Hepatic stellate cell (primary cell): ENCODE measurements around the gene PGR.
"Not testable (repeated sequence)": the region's sequence is repeated elsewhere in the genome, so short reads cannot be mapped to it uniquely, and the experiment has no call there.

ENCODE experiments used
- DNase-seq: peaks from one replicate; pipeline ENCODE4 v3.0.0; 2011; ENCODE audit warnings: low spot score

PGR gene

DNA sequence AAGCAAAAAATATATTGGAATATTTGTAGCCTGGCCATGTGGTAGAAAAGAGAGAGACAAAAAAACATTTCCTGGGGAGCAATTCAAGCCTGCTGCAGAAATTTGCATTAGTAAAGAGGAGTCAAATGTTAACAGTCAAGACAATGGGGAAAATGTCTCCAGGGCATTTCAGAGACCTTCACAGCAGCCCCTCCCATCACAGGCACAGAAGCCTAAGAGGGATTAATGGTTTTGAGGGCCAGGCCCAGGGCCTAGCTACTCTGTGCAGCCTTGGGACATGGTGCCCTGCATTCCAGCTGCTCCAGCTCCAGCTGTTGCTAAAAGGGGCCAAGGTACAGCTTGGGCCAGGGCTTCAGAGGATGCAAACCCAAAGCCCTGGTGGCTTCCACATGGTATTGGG lies 46.8 kb downstream of the PGR start:
- no peak for DNase-seq

DNA sequence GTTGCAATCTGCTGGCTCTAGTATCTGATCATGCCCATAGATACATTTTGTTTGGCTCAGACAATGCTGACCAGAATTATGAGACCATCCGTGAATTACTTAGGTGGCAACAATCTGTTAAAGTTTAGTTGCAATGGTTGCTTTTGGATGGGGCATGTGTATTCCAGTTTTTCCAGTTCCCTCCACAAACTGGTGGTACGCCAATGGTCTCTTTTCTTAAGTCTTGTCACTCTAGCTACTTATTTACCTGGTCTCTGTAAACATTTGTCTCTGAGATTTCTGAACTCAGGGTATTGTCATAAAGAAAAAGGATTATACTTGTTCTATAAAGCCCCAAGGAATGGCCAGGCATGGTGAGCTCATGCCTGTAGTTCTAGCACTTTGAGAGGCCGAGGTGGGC lies 65.9 kb downstream of the PGR start:
- DNase-seq, result no peak

GRCh38 chr11:101061606-101062005 lies 68.0 kb downstream of the PGR start:
- no peak for DNase-seq

GRCh38 chr11:101059331-101059730 lies 70.3 kb downstream of the PGR start:
- no peak for DNase-seq

- DNase-seq, result no peak
Measured at GRCh38 chr11:101053492-101053891, 76.1 kb downstream of the PGR start.

DNA sequence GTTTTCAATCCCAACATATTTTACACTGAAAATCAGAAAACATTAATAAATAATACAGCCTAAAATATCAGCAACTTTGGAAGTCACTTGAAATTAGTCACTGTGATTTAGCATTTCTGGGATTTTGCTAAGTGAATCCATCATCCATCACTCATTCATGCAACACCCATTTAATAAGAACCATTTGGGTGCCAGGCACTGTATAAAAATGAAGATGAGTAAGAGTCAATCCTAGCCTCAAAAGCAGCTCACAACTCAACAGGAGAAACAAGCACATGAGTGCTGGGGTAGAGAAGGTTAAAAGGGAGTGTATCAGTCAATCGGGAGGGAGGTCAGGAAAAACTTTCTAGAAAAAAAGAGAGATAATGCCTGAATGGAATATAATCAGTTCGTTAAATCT lies 77.9 kb downstream of the PGR start:
- DNase-seq, result no peak

- DNase-seq, result no peak
Measured at GRCh38 chr11:101049813-101050212, 79.8 kb downstream of the PGR start.

GRCh38 chr11:101049123-101049522 lies 80.5 kb downstream of the PGR start:
- no peak for DNase-seq

DNA sequence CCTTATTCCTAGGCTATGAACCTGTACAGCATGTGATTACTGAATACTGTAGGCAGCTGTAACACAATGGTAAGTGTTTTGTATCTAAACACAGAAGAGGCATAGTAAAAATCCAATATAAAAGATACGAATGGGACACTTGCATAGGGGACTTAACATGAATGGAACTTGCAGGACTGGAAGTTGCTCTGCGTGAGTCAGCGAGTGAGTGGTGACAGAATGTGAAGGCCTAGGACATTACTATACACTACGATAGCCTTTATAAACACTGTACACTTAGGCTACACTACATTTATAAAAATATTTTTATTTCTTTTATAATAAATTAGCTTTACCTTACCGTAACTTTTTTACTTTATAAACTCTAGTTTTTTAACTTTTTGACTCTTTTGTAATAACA lies 81.1 kb downstream of the PGR start:
- no peak for DNase-seq

- no peak for DNase-seq
Measured at GRCh38 chr11:101046947-101047346, 82.7 kb downstream of the PGR start.

DNA sequence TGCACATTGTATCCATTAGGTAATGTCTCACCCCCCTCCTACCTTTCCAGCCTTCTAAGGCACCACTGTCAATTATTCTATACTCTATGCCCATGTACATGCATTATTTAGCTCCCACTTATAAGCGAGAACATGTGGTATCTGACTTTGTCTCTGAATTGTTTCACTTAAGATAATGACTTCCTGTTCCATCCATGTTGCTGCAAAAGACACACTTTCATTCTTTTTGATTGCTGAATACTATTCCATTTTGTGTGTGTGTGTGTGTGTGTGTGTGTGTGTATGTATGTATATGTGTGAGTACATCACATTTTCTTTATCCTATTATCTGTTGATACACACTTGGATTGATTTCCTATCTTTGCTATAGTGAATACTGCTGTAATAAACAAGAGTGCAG lies 84.2 kb downstream of the PGR start:
- no peak for DNase-seq

DNA sequence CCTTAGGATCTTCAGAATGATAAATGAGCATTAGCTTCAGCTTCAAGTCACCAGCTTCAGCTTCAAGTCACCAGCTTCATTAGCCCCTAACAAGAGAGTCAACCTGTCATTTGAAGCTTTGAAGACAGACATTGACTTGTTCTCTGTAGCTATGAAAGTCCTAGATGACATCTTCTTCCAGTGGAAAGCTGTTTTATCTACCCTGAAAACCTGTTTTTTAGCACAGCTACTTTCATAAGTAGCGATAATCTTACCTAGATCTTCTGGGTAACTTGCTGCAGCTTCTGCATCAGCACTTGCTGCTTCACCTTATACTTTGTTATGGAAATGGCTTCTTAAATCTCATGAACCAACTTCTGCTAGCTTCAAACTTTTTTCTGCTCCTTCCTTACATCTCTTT lies 85.7 kb downstream of the PGR start:
- no peak for DNase-seq

GRCh38 chr11:101035872-101036271 lies 93.7 kb downstream of the PGR start:
- no peak for DNase-seq

DNA sequence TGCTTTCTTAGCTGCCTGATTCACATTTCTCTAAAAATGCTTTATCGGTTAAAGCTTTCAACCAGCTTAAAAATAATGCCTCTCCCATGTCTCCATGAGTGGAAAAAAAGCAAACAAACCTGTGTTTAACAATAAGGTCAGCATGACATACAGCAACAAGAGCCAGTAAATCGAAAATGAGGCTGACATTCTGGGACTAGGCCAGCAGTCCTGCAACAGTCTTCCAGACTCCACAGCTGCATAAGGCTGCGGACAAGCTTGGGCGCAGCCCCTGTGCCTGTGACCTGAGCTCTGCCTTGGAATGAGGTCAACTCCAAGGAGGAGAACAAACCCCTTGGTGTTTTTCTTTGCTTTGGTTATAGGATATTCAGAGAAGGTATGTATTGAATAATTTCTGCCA lies 95.5 kb downstream of the PGR start:
- DNase-seq, result no peak

- DNase-seq, result no peak
Measured at GRCh38 chr11:101032991-101033390, 96.6 kb downstream of the PGR start.

- DNase-seq, result no peak
Measured at GRCh38 chr11:101031713-101032112, 97.9 kb downstream of the PGR start.

GRCh38 chr11:101030692-101031091 lies 98.9 kb downstream of the PGR start:
- no peak for DNase-seq

GRCh38 chr11:101030015-101030414 lies 99.6 kb downstream of the PGR start:
- no peak for DNase-seq

DNA sequence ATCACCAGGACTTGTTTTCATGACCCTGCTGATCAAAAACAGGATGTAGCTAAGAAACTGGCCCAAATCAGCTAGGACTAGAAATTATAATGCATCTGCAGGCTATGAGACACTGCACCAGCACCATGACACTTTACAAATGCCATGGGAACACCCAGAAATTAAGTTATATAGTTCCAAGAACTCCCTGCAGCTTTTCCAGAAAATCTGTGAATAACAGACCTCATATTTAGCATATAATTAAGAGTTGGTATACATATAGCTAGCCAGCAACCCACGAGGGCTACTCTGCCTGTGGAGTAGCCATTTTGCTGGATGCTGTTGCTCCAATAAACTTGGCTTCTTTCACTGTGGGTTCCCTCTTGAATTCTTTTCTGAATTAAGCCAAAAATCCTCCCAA lies 101.0 kb downstream of the PGR start:
- DNase-seq, result no peak

DNA sequence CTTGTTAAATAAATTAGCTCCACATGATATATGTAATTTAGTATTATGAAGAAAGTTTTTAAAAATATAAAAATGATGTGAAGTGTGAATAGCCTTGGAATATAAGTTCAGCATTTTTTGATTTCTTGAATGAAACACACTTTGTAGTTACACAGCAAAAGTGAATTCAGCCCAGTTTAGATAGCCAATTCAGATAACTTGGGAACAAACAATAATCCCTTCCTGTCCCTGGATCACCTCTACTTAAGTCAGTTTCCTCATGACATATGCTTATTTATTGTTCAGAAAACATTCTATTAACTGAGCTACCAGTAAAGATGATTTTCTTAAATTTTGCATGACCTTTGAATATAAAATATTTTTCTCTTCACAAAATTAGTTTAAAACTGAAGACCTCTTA lies 107.4 kb downstream of the PGR start:
- DNase-seq, result no peak

GRCh38 chr11:101019870-101020269 lies 109.7 kb downstream of the PGR start:
- no peak for DNase-seq

DNA sequence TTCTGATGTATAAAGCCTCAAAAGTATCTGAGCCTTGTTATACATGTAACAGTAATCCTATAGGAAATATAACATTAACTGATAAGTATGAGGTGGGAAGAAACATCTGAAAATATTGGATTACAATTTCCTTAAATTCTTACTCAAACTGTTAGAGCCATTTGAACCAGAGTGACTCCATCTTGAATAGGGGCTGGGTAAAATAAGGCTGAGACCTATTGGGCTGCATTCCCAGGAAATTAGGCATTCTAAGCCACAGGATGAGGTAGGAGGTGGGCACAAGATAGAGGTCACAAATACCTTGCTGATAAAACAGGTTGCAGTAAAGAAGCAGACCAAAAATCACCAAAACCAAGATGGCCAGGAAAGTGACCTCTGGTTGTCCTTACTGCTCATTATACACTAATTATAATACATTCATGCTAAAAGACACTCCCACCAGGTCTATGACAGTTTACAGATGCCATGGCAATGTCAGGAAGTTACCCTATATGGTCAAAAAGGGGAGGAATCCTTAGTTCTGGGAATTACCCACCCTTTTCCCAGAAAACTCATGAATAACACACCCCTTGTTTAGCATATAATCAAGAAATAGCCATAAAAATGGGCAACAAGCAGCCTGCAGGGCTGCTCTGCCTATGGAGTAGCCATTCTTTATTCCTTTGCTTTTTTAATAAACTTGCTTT lies 114.9 kb downstream of the PGR start:
- DNase-seq, result no peak

GRCh38 chr11:101013702-101014101 lies 115.9 kb downstream of the PGR start:
- DNase-seq, result not testable (repeated sequence)

DNA sequence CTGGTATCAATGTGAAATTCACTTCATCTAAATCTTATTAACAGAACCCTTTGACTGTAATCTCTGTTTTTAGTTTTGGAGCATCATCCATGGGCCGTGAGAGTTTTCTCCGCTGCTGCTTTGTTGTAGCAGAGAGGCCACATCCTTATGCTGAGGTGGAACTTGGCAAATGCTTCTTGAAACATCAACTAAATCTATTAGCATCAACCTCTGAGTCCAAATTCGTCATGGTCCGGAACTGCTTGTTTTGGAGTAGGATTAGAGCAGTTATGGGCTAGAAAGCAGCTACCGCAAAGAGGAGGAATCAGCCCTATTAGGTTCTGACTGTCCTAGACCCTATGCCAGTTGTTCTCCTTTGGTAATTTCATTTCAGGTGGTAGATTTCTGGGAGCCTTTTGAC lies 117.7 kb downstream of the PGR start:
- DNase-seq, result no peak

GRCh38 chr11:101010899-101011298 lies 118.7 kb downstream of the PGR start:
- no peak for DNase-seq
